ENCODE data around the gene FAM53B.

The FAM53B gene

DNA sequence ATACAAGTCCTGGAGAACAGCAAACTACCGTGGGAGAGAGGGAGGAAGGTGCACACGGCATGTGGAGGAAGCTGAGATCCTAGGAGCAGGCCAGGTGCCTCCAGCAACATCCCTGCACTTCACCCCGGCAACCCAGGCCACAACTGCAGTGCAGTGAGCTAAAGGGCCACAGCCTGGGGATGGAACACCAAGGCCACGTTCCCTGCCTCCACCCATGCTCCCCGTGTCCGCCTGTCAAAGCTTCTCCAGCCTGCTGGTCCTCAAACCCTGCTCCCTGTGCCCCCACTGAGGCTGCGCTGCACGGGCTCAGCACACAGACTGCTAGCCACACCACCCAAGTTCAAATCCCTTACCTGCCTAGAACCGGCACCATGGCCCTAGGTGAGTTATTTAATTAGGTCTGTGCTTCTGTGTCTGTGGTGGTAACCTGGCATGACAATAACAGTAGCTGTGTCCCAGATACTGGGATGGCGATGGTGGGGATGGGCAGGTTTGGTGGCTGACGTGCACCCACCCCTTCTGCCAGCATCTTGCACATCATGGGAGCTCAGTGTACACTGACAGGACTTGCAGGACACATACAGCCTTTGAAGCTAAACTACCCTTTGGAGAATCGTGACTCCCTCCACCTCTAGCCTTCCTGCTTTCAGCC is 85.5 kb downstream of the FAM53B start:
- DNase-seq: no peak

DNA sequence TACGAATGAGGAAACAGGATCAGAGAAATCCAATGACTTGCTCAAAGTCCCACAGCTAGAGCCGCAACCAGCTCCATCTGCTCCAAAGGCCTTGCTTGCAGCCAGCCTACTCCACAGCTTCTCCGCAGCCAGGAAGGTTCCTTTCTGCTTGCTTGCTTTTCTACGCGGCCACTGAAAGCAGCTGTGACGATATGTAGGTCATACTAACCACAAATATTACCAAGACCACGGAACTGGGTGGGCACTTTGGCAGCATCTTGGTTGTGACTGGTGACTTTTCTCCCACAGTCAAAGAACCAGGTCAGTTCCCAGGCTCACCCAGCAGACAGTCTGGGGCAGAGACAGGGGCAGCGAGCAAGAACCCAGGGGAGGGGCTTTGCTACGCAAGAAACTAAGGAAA is 86.4 kb downstream of the FAM53B start:
- DNase-seq: no peak

DNA sequence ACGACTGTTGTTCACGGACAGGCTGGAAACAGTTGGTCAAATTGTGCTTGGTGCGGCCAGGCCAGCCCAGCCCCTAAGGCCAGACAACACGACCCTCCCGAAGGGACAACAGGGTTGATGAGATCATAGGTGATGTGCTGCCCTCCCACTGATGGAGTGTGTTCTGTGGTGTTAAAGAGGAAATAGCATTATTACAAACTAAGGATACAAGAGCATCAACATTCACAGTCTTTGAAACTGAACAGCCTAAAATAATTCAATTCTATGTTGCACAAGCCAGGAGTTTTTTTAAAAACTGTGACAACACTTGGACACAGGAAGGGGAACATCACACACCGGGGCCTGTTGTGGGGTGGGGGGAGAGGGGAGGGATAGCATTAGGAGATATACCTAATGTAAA is 87.6 kb downstream of the FAM53B start:
- no peak for DNase-seq

DNA sequence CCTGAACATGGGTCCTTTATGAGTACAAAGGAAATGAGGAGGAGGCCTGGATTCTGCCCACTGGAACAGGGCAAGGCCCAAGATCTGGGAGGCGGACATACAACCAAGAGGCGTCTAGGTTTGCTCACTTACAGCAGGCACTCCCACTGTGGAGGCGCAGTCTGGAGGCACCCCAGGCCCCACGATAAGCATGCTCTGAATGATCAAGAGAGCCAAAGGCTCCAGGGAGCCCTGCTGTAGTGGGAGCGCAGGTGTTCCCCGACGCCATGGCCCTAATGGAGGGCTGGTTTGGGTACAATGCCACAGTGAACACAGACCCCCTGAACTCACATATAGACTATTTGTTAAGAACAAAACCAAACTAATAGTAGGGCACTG is 88.1 kb downstream of the FAM53B start:
- DNase-seq: no peak

DNA sequence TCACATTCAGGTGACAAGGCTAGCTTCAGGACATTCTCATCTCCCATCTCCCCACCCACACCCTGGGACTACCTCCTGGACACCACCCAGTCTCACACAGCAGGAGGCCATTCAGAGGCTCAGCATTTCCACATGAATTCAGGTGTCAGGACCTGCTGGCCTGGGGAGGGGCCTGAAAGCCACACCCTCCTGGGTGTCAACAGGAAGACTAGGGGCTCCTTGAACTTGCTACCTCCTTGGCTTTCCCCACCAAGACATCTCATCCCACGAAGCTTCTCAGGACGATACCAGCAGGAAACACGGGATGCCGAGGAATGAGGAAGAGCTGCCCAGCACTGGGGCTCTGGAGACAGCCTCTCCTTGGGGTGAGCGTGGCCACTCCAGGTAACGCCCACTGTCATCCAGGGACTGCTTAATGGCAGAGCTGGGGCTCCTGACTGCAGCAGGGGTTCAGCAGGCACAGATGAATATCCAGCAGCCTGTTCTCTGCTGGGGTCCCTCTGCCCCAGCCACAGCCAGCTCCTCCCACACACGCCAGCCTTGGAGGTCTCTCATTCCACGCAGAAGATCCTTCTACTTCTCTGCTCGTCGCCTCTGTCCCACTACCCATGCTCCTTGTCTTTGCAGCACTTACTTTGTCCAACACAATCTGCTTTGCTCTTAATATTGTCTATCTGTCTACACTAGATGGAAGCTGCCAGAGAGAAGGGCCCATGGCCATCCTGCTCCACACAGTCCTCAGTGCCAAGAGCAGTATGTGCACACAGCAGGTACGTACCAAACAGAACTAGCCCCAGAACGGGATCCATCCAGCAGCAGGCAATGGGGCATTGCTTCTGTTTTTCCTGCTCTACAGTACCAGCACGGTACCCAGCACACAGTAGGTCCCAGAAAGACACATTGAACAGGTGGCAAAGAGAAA is 88.7 kb downstream of the FAM53B start:
- DNase-seq: no peak

DNA sequence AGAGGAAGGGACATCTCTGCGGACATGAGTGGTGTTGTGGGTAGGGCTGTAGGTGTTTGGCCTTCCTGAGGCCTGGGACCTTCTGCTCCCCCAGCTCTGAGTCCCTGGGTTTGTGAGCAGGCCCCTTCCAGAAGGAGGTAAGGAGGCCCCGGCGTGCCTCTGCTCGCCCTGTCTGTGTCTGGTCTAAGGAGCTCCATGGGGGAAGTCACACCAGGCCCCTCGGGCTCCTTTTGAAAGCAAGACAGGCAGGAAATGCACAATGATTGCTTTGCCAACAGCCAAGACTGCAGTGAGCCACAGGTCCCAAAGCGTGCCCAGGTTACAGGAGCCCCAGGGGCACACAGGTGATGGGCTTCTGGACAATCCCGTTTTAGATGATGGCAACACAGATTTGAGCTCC is 89.5 kb downstream of the FAM53B start:
- DNase-seq: no peak

DNA sequence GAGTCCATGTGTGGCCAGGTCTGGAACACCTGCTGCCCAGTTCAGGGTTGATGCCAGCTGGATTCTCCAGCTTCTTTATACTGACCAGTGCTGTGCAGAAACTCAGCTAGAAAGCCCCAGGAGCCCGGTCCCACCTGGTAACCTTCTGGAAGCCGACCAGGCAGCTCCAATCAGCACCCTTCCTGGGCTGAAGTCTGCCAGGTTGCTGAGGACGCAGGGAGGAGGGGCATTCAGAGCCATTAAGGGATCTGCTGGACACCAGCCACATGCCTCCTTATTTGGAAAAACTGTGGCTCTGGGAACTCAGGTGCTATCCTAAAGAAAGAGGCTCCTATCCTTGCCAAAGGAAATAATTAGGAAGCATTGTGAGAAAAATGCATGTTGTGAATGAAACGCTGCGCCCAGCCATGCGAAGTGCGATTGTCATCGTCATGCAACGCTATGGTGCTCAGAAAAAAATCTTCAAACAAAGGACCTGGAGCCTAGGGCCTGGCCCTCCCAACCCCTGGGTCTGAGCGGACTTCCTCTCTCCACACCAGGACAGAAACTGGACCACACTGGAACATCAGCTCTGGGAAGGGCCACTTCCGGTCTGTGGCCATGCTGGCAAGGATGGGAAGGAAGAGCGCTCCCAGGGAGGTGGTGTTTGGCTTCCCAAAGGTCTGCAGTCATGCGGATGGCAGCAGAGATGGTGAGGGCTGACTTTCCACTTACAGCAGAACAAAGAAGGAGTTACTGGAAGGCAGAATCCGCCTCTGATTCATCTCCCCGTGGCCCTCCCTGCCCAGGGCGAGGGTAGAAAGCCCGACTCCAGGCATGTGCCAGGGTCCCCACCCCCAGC is 90.1 kb downstream of the FAM53B start:
- DNase-seq: no peak

DNA sequence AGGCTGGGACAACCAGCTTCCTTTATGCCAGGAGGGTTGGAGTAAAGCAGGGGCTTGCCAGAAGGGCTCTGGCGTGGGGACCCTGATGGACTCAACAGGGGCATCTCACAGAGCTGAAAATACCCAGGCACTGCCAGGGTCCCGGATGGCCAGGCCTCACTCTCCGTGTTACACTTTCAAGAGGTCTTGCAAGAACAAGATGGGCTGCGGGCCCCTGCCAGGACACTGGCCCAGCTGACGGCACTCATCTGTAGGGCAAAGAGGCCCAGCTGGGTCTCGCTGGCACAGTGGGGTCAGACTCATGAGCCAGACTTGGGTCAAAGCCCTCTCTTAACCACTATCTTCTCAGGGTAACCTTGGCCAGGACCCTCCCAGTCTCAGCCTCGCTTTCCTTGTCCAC is 90.9 kb downstream of the FAM53B start:
- no peak for DNase-seq

DNA sequence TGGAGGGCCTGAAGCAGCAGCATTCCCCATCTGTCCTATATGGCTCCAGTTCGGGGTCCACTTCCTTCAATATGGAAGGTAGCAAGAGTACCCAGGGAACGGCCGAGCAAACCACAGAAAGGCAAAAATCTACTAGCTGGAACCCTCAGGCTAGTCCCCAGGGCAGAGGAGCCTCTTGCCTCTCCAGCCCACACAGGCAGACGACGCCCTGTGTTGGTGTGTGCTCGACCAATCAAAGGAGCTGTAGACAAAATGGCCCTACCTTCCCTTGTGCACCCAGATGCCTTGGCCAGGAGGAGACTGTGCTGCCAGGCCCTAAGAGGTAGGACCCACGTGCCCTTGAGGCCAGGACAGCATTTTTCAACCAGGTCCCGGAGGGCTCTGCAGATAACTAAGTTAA is 91.5 kb downstream of the FAM53B start:
- no peak for DNase-seq

DNA sequence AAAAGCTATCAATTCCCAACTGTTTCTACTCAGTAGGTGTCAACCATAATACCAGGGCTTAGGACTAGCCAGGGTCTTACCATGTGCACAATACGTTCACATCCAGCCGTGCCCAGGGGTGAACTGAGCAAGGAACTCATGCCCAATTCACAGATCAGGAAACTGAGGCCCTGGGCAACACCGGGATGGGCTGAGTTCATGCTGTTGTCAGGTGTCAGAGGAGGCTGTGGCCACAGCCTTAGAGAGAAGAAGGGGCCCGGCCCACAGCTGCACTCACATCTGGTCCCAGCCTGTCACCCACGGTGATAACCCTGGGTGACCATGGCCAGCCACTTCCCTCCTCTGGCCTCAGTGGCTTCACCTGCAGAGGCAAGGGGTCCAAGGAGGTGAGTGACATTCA is 92.0 kb downstream of the FAM53B start:
- DNase-seq: no peak

DNA sequence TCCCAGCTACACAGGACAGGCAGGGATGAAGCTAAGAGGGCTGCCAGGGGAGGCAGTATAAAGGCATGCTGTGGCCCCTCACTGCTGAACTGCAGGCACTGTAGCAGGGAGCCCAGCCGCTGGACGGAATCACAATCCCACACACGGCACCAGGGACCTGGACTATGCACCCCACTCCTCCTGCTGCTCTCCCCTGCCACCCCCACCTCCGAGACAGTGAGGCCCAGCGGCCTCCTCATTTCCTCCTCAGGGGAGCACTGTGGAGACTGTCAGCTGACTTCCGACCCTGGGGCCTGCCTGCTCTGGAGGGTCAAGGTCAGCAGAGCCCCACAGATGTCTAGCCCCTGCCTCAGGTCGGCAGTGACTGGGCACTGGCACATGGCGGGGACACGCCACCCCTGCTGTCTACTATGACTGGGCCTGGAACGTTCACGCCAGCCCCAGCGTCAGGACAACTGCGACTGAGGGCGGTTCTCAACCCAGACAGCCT is 92.7 kb downstream of the FAM53B start:
- DNase-seq: no peak

DNA sequence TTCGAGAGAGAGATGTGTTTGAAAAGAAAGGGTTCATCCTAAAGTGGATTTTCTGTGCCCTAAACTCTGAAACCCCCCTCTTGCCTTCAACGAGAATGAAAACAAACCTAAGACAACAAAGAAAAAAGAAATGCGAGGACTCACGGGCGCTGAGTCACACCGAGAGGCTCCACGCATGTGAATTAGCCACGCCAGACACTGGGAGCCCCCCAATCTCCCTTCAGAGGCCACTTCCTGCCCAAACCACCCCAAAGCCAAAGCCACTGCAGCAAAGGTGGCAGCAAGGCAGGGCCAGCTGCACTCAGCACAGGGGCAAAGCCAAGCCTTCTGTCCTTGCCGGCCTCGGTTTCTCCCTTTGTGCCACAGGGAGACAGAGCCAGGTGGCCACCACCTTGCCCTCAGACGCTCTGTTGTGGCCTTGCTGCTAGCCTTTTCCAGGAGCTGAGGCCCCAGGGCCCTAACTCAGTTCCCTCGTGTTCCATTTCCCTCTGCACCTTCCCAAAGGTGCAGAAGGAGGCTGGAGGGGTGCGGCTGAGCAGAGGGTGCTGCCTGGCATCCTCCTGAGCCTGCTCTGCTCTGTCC is 93.3 kb downstream of the FAM53B start:
- DNase-seq: no peak

DNA sequence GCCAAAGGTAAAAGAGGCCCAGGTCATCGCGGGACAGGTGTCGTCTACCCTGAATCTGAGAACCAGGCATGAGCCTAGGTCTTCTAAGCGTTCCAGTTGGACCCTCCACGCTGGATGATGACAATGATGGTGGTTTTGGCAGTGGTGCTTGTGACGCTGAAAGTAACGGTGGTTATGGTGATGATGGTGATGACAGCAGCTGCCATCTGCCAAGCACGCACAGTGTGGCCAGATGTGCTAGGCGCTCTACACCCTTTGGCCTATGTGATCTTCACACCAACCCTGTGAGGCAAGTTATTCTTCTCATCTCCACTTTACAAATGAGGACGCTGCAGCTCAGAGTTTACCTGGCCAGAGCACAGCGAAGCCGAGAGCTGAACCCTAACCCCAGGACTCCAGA is 93.9 kb downstream of the FAM53B start:
- DNase-seq: no peak

DNA sequence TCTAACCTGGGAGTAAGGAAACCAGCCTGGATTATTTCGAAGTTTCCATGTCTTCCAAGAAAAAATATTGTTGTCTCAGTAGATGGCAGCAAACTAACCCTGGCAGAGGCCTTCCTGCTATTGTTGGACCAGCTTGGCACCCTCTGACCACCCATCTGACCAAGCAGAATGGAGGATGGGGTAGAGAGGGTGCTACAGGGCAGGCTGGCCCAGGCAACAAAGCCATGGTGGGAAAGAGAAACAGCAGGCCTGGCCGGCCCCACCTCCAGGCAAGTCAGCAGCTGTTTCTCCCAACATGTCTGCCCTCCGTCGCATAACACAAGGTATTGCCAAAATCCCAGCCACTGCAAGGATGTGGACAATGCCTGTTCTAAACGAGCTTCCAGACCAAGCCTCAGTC is 95.0 kb downstream of the FAM53B start:
- DNase-seq: no peak

DNA sequence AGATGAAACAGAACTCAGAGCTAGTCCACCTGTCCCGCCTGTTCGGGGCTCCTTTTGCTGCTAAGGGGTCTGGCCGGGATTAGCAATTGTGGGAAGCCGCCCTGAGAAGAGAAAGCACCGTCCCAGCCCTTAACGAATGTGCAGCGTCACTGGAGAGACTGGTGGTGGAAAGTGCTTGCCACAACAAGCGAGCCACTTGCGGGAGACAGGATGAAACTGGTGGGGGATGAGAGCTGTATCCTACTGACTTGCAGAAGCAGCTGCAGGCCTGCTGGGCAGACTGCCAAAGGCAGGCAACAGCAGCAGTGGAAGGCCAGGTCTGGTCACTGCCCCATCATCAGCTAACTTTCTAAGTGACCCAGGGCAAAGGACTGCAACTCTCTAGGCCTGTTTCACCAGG is 95.4 kb downstream of the FAM53B start:
- DNase-seq: no peak

DNA sequence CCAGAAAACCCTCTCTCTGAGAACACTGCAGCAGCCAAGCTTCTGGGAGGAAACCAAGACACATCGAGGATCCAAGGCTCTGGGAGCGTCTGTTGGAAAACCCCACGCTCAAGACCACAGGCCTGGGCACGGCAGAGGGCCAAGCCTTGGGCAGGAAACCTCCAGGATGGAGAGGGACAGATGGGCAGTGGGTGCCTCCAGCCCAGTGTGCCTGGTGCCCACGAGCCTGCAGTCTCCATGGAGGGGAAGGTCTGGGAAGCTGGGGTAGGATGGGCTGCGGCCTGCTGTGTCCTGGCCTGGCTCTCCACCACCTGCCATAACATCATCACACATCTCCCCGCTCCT is 96.1 kb downstream of the FAM53B start:
- no peak for DNase-seq

DNA sequence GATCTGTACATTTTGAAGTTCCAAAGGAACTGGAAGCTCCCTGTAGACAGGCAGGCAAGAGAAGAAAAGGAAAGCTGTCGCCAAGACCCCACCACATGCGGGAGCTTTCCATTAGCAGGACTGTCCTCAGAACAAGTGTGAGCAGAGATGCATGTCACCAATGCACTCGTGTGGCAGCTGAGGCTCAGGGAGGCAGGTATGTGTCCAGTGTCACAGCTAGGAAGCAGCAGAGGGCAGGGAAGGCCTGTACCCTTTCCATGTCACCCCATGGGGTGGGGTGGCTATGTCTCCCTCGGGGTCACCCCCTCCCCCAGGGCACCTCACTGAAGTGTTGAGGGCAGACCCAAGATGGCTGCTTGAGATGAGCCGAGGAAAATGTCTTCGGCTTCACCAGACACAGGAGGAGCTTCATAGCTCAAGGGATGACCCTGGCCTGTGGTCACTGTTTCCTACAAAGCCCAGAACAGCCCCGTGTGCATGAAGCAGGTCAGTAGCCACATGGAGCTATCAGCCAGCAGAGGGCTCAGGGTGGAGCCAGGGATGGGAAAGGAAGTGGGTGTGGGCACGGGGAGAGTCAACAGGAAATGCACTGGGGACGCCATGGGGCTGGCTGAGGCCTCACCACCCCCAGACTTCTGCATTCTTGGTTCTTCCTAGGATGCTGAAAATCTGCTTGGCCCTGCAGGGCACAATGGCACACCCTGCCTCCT is 96.6 kb downstream of the FAM53B start:
- DNase-seq: no peak

DNA sequence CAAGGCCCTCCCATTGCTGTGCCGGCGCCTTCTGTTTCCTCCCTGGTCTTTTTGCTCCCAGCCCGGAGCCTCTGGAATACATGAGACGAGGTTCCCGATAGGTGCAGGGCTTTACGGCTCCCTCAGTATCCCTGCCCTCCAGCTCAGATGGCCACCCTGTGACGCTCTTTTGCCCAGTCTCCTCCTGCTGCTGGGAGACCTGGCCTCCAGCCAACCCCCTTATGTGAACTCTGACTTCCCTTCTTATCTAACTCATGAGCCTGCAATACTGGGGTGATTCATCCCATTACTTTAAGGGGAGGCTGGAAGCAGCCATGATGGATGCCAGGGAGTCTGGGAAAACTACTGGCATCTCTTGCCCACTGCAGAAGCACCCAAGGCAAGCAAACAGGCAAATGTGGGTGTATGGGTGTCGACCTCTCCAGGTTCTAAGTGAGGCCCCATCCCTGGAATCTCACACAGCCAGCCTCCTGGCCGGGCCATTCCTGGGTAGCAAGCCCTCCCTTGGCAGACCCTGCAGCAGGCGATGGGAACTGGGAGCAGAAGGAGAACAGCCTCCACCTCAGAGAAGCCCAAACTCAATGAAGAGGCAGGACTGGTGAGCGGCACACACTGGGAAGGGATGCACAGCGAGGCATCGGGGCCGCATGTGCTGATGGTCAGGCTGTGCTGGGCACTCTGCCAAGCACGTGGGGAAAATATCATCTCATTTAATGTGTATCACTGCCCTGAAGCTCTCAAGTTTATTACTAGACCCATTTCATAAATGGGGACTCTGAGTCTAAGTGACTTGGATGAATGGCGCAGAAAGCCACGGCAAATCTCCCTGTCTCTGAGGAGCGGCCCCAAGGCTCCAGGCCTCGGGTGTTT is 97.5 kb downstream of the FAM53B start:
- no peak for DNase-seq

DNA sequence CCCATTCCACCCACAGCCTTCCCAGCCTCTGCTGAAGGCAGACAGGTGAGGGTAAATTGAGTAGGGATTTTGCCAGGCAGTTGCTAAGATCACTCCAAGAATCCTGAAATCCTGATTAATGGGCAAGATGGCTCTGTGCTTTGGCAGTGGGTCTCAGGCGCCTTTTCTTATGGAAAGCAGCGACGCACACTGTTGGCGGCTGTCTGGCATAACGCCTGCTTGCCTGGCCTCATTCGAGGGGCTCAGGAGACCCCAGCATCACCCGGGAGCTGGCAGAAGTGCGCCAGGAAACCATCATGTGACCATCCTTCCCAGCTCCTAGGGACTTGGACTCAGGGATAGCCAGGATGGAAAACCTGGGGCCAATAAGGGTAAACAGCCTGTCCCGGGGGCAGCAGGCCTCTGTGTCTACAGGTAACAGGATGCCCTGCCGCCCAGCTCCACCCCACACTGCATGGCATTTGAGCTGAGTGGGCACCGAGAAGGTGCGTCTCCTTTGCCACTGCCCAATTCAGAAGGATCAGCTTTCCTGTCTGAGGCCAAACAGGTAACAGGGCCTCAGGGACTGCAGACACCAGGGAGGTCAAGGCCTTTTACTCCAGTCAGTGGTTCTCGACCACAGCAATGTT is 98.6 kb downstream of the FAM53B start:
- DNase-seq: no peak

DNA sequence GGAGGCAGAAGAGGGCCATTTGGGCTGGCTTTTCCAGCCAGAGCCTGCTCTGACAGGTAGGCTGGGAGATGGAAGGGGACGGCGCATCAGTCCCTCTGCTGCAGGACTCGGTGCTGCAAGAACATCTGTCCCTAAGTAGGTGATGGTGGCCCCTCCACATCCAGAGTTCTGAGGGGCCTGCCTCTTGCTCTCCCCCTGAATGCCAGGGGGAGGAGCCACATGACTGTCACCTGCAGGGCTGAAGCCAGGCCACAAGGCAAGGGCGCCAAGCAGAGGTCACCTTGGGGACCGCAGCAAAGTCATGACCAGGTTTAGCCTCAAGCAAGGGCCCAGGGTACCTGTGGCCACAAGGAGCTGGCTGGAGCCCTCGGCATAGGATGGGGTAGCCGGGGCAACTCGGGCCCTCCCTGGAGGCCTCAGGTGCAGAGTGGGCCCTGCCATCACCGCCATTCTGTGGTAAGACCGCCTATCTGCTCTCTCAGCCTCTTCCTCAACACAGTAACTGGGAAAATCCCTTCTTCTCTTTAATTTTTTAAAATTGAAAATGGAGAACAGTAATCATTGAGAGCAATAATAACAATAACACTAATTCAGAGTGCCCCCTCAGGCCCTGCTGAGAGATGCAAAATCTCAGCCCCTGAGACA is 99.3 kb downstream of the FAM53B start:
- no peak for DNase-seq

DNA sequence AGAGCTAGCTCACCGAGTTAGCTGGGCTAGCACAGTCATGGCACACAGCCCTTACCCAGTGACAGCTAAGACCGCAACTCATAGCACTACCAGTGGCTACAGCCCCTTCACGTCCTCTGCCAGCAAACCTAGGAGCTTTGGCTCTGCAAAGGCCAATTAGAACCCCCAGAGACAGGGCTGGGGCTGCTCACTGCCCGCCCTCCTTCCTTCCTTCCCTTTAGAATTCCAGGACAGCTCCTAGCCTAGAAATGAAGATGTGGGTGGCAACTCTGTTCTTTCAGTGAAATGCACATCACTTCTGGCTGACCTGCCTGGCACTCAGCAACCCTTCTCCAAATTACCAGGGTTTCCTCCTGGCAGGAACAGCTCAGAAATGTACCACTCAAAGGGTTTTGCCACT is 99.9 kb downstream of the FAM53B start:
- DNase-seq: no peak

Measured in NCI-H1048 (cell line).